GM12878 (cell line): ENCODE measurements around the gene TSPAN15. TPM values are rescaled to one million over a fixed set of nuclear protein-coding genes. Genes with fewer than 3 reads are reported as not detected.

ENCODE experiments used
- BHLHE40 ChIP-seq, 2 experiments: fragments of 450-650 bp in 1 of 2; IDR thresholded peaks; 2 replicates each; pipeline ENCODE4 v1.6.1; 2011 to 2017; ENCODE audit warnings: low read depth in 2 of 2, borderline replicate concordance in 1 of 2, improper control_type of control experiment in 1 of 2, low read length in 1 of 2, mild to moderate bottlenecking in 1 of 2
- BMI1 ChIP-seq: fragments of 450-650 bp; IDR thresholded peaks from 2 replicates; pipeline ENCODE4 v1.6.1; 2016; ENCODE audit warnings: mild to moderate bottlenecking, moderate library complexity, borderline replicate concordance
- CBX5 ChIP-seq: sonication (generic); IDR thresholded peaks from 2 replicates; pipeline ENCODE4 v1.6.1; 2016; ENCODE audit warnings: low read depth, moderate library complexity, mild to moderate bottlenecking, inconsistent platforms
- CREB1 ChIP-seq: IDR thresholded peaks from 2 replicates; pipeline ENCODE4 v1.6.1; 2012; ENCODE audit warnings: low read depth, mild to moderate bottlenecking, inconsistent platforms
- CTCF ChIP-seq, 3 experiments: IDR thresholded peaks in 2 of 3; conservative IDR thresholded peaks in 1 of 3; 2 replicates each; pipeline ENCODE4 v1.5.1; 2011; ENCODE audit warnings: low read depth in 3 of 3, low read length in 3 of 3, mild to moderate bottlenecking in 3 of 3, control low read depth in 2 of 3, moderate library complexity in 2 of 3, inconsistent platforms in 1 of 3, mixed read lengths in 1 of 3; ENCODE audit not compliant: control insufficient read depth in 2 of 3, insufficient read depth in 1 of 3; ENCODE audit errors: extremely low read depth in 1 of 3
- E2F4 ChIP-seq: IDR thresholded peaks from 2 replicates; pipeline ENCODE4 v1.6.1; 2012; ENCODE audit warnings: low read depth, low read length, improper control_type of control experiment
- IRF4 ChIP-seq: IDR thresholded peaks from 2 replicates; pipeline ENCODE4 v1.6.1; 2011; ENCODE audit warnings: low read depth, low read length
- MYC ChIP-seq: IDR thresholded peaks from 2 replicates; pipeline ENCODE4 v1.6.1; 2011; ENCODE audit warnings: mild to moderate bottlenecking, low read length, moderate library complexity, inconsistent platforms; ENCODE audit not compliant: insufficient read depth, insufficient replicate concordance, insufficient read length, severe bottlenecking
- NRF1 ChIP-seq: conservative IDR thresholded peaks from 2 replicates; pipeline ENCODE4 v1.6.1; 2011; ENCODE audit warnings: mild to moderate bottlenecking, low read depth, low read length, improper control_type of control experiment
- RAD51 ChIP-seq: fragments of 450-650 bp; IDR thresholded peaks from 2 replicates; pipeline ENCODE4 v1.6.1; 2016; ENCODE audit warnings: moderate library complexity, mild to moderate bottlenecking, inconsistent platforms
- SREBF1 ChIP-seq: IDR thresholded peaks from 2 replicates; pipeline ENCODE4 v1.6.1; 2012; ENCODE audit warnings: mild to moderate bottlenecking, low read length
- SREBF2 ChIP-seq: IDR thresholded peaks from 2 replicates; pipeline ENCODE4 v1.6.1; 2012; ENCODE audit warnings: mild to moderate bottlenecking, low read length
- TCF3 ChIP-seq: IDR thresholded peaks from 2 replicates; pipeline ENCODE4 v1.6.1; 2012; ENCODE audit warnings: low read depth, mild to moderate bottlenecking, low read length, borderline replicate concordance; ENCODE audit not compliant: insufficient read depth
- TCF7 ChIP-seq: IDR thresholded peaks from 2 replicates; pipeline ENCODE4 v1.6.1; 2014; ENCODE audit warnings: antibody characterized with exemption, borderline replicate concordance
- ZSCAN29 ChIP-seq: fragments of 450-650 bp; IDR thresholded peaks from 2 replicates; pipeline ENCODE4 v1.6.1; 2017; ENCODE audit warnings: mild to moderate bottlenecking, moderate library complexity
- polyA plus RNA-seq, 11 experiments: library from polyadenylated mRNA; depleted of rRNA in 4 of 11; unstranded in 6 of 11; stranded (reverse) in 5 of 11; fragments of >200 nt; fragmentation: Nextera tagmentation in 4 of 11; fragmentation: Illumina TruSeq in 1 of 11; extraction: Ambion mirVana in 4 of 11; extraction: Trizol in 1 of 11; gene quantifications; 1 replicate in 1 of 11; 2 replicates in 10 of 11; pipeline versions ENCODE4 v1.2.1 to v1.2.3, GENCODE V29; 2011 to 2016; ENCODE audit warnings: inconsistent platforms in 2 of 11, missing spikeins in 2 of 11, low read depth in 1 of 11
- total RNA-seq, 4 experiments: library from RNA; depleted of rRNA in 3 of 4; stranded (reverse); fragments of >200 nt in 3 of 4; fragmentation: Illumina TruSeq in 1 of 4; extraction: Trizol in 1 of 4; gene quantifications; 2 replicates each; pipeline versions ENCODE4 v1.2.1 to v1.2.3, GENCODE V29; 2013 to 2021
- TF ChIP-seq, protein P1 (sequence below): IDR thresholded peaks from 2 replicates; pipeline ENCODE4 v1.6.1; 2012; ENCODE audit warnings: mild to moderate bottlenecking, low read depth, low read length

Gene TSPAN15
- total and polyA plus RNA-seq, 10 of the 15 experiments (the other 5 are each of a cell fraction or from before 2014, with no cell fraction given), result 1.3 to 8.5 (median 2.4) TPM; not detected in 2

DNA sequence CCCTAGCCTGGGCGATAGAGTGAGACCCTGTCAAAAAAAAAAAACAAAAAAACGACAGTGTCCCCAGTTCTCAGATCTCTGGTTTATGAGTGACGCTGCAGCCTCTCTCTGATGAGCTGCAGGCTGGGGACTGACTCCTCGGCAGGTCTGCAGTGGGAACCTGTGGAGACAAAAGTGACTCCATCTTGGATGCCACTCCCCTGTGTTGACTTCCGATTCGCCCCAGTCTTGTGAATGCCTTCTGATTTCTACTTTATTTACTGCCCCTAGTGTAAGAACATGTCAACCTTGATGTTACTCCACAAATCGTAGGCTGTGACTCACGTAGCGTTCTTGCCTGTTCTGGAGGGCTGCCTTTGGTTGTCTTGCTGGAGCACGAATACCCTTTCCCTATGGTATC, 40.8 kb upstream of the TSPAN15 start (continued):
- TF ChIP-seq RAD51 (no peak), MYC (no peak), CBX5 (no peak), BMI1 (no peak), SREBF1 (no peak), SREBF2 (no peak), CTCF (IDR thresholded peaks at IDR 0.05 in 2 of 3, conservative IDR thresholded peaks at IDR 0.05 in 1 of 3; ENCODE audit: control insufficient read depth in 2 of 3, extremely low read depth in 1 of 3, insufficient read depth in 1 of 3, low read depth in 3 of 3, low read length in 3 of 3) (no peak), BHLHE40 (IDR thresholded peaks at IDR 0.05; ENCODE audit: borderline replicate concordance in 1 of 2, low read depth in 2 of 2, low read length in 1 of 2) (no peak), E2F4 (no peak), CREB1 (no peak), IRF4 (no peak), TCF3 (no peak), TCF7 (no peak), ZSCAN29 (no peak), NRF1 (no peak)
- TF ChIP-seq, protein P1, sequence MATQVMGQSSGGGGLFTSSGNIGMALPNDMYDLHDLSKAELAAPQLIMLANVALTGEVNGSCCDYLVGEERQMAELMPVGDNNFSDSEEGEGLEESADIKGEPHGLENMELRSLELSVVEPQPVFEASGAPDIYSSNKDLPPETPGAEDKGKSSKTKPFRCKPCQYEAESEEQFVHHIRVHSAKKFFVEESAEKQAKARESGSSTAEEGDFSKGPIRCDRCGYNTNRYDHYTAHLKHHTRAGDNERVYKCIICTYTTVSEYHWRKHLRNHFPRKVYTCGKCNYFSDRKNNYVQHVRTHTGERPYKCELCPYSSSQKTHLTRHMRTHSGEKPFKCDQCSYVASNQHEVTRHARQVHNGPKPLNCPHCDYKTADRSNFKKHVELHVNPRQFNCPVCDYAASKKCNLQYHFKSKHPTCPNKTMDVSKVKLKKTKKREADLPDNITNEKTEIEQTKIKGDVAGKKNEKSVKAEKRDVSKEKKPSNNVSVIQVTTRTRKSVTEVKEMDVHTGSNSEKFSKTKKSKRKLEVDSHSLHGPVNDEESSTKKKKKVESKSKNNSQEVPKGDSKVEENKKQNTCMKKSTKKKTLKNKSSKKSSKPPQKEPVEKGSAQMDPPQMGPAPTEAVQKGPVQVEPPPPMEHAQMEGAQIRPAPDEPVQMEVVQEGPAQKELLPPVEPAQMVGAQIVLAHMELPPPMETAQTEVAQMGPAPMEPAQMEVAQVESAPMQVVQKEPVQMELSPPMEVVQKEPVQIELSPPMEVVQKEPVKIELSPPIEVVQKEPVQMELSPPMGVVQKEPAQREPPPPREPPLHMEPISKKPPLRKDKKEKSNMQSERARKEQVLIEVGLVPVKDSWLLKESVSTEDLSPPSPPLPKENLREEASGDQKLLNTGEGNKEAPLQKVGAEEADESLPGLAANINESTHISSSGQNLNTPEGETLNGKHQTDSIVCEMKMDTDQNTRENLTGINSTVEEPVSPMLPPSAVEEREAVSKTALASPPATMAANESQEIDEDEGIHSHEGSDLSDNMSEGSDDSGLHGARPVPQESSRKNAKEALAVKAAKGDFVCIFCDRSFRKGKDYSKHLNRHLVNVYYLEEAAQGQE, result no peak
